ENCODE data around the gene CCT8. TPM values are rescaled to one million over a fixed set of nuclear protein-coding genes. Genes with fewer than 3 reads are reported as not detected.

Gene CCT8
- total RNA-seq, 1 donor from 2014 or later, result 222 TPM

DNA sequence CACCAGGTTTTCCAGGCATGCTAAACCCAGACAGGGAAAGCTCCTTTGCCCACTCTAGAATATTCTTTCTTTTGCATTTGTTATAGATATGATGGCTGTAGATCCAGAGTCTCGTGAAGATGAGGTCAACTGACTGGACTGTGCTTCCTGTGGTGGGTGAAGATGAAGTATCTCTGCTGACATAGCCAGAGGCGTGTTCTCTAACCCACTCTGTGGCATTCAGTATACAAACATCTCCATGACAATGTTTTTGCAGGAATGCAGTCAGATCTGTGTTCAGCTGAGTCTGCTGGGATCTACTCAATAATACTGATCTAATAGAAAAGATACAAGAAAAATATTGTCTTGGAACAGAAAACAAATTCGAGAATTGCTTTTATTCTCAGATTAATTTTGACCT is 65.6 kb downstream of the CCT8 start:
- DNase-seq (ENCODE audit: low read depth), result no peak
- Histone ChIP-seq H3K36me3 (ENCODE audit: control insufficient read depth, insufficient read depth, low read length) (peaks cover 1% of the 10 kb centered on the region), H3K27me3 (ENCODE audit: control insufficient read depth, insufficient read depth, low read length) (no peaks in the 10 kb centered on the region), H3K4me3 (ENCODE audit: low read depth, low read length) (no peak overlapping the region)
- TF ChIP-seq, protein P1, sequence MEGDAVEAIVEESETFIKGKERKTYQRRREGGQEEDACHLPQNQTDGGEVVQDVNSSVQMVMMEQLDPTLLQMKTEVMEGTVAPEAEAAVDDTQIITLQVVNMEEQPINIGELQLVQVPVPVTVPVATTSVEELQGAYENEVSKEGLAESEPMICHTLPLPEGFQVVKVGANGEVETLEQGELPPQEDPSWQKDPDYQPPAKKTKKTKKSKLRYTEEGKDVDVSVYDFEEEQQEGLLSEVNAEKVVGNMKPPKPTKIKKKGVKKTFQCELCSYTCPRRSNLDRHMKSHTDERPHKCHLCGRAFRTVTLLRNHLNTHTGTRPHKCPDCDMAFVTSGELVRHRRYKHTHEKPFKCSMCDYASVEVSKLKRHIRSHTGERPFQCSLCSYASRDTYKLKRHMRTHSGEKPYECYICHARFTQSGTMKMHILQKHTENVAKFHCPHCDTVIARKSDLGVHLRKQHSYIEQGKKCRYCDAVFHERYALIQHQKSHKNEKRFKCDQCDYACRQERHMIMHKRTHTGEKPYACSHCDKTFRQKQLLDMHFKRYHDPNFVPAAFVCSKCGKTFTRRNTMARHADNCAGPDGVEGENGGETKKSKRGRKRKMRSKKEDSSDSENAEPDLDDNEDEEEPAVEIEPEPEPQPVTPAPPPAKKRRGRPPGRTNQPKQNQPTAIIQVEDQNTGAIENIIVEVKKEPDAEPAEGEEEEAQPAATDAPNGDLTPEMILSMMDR (IDR thresholded peaks at IDR 0.05; ENCODE audit: insufficient read depth, low read length, severe bottlenecking), result no peak
- FAIRE-seq, result no peak

DNA sequence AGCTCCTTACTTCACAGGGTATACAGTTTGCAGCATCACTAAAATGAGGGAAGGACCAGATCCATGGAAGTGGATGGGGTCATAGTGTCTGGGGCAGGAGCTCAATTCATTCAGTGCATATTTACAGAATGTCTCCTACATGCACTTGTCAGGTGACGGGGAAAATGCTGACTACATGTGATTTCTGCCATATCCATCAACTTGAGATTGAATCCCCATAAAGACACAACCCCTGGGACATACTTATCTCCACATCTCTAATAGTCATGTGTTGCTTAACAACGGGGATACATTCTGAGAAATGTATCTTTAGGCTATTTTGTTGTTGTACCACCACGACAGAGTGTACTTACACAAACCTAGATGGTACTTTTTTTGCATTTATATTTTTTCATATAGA is 66.3 kb downstream of the CCT8 start:
- Histone ChIP-seq H3K36me3 (ENCODE audit: control insufficient read depth, insufficient read depth, low read length) (peaks cover 1% of the 10 kb centered on the region), H3K27me3 (ENCODE audit: control insufficient read depth, insufficient read depth, low read length) (no peaks in the 10 kb centered on the region), H3K4me3 (ENCODE audit: low read depth, low read length) (no peak overlapping the region)
- DNase-seq (ENCODE audit: low read depth), result no peak
- TF ChIP-seq, protein P1 (IDR thresholded peaks at IDR 0.05; ENCODE audit: insufficient read depth, low read length, severe bottlenecking), result no peak
- FAIRE-seq, result peak; percentile 18

Other genes starting within 250 kb of the CCT8 start
- 22.4 and 25.0 TPM in 2 replicates for gene LTN1, start 80.8 kb downstream of the CCT8 start, total RNA-seq
- 5.0 and 7.6 TPM in 2 replicates for gene RWDD2B, start 54.3 kb downstream of the CCT8 start, total RNA-seq
- gene USP16, start 49.0 kb downstream of the CCT8 start, total RNA-seq, result 32.1 and 36.4 TPM in 2 replicates
- gene MAP3K7CL, start 57.0 kb upstream of the CCT8 start, total RNA-seq, result 5.8 and 8.1 TPM in 2 replicates
- 60.9 and 97.7 TPM in 2 replicates for gene BACH1, start 225.3 kb upstream of the CCT8 start, total RNA-seq